Skeletal muscle satellite cell (primary cell): Measurements from ENCODE around the gene EMC8.
"Not testable (repeated sequence)": the region's sequence is repeated elsewhere in the genome, so short reads cannot be mapped to it uniquely, and the experiment has no call there.

ENCODE experiments used
- H3K27me3 ChIP-seq: 2 replicates; pipeline ENCODE4 v1.7.0; 2013; ENCODE audit warnings: low read length; ENCODE audit not compliant: control insufficient read depth, insufficient read depth
- H3K36me3 ChIP-seq: 2 replicates; pipeline ENCODE4 v1.7.0; 2013; ENCODE audit warnings: mild to moderate bottlenecking, control low read depth, low read length; ENCODE audit not compliant: insufficient read depth
- H3K4me1 ChIP-seq: 2 replicates; pipeline ENCODE4 v1.7.0; 2013; ENCODE audit warnings: low read length; ENCODE audit not compliant: control insufficient read depth, insufficient read depth
- H3K4me2 ChIP-seq: 2 replicates; pipeline ENCODE4 v1.7.0; 2013; ENCODE audit warnings: mild to moderate bottlenecking, low read length
- H3K4me3 ChIP-seq: 2 replicates; pipeline ENCODE4 v1.7.0; 2013; ENCODE audit warnings: low read length
- H3K9ac ChIP-seq: 2 replicates; pipeline ENCODE4 v1.7.0; 2013; ENCODE audit warnings: mild to moderate bottlenecking, low read depth, low read length, moderate library complexity
- H3K9me3 ChIP-seq: replicated peaks from 2 replicates; pipeline ENCODE4 v1.7.0; 2013; ENCODE audit warnings: mild to moderate bottlenecking, control low read depth, low read length

The EMC8 gene

GRCh38 chr16:85840801-85841200, 41.5 kb upstream of the EMC8 start:
- H3K4me2 ChIP-seq, result no peak overlapping the region
- no peaks in the 10 kb centered on the region for H3K4me1 ChIP-seq
- no peaks in the 10 kb centered on the region for H3K36me3 ChIP-seq
- H3K27me3 ChIP-seq, result no peaks in the 10 kb centered on the region
- H3K9me3 ChIP-seq, result no peaks in the 10 kb centered on the region
- no peak overlapping the region for H3K9ac ChIP-seq
- no peak overlapping the region for H3K4me3 ChIP-seq

DNA sequence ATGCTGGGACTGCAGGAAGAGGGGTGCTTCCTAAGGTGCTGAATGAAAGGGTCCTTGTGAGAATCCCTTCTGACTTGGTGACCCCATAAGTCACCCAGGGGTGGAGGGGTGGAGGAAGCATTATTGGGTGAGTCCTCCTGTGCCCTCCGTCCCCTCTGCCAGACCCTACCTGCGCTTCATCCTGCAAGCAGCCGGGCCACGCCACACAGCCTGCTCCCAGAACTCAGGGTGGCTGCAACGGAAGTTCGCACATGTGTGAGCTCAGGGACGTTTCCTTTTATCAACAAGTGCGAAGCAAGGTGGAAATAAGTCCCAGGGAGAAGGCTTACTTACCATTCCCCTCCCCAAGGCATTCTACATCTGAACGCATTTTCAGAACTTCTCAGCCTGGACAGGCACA, 41.1 kb upstream of the EMC8 start:
- Histone ChIP-seq H3K4me3 (no peak overlapping the region), H3K4me2 (no peak overlapping the region), H3K36me3 (no peaks in the 10 kb centered on the region), H3K9ac (no peak overlapping the region), H3K9me3 (no peaks in the 10 kb centered on the region), H3K27me3 (no peaks in the 10 kb centered on the region), H3K4me1 (no peaks in the 10 kb centered on the region)

DNA sequence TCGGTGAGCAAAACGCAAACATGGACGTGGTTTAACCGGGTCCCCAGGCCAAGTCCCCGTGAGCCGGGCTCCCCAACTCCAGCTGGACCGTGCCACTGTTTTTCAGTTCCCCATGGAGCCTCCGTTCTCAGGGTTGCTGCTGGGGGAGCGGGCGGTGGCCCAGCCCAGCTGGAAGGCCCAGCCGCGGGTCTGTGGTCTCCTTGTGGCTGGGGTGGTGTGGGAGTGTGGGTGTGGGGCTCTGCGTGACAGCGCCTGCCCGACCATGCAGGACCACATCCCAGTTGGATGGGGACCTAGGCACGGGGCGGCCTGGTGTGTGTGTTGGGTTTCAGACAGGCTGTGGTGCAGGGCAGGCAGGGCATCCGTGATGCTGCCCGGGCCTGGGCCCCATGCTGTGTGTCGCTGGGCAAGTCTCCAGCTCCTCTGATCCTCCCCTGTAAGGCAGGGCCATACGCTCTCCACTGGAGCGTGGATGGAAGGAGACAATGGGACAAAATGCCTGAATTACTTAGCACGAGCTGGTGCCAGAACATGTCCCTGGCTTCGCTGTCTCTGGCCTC, 40.4 kb upstream of the EMC8 start:
- no peaks in the 10 kb centered on the region for H3K9me3 ChIP-seq
- no peak overlapping the region for H3K4me3 ChIP-seq

GRCh38 chr16:85838876-85839585, 39.7 kb upstream of the EMC8 start:
- no peaks in the 10 kb centered on the region for H3K27me3 ChIP-seq
- no peaks in the 10 kb centered on the region for H3K36me3 ChIP-seq
- no peak overlapping the region for H3K9ac ChIP-seq
- H3K4me2 ChIP-seq, result no peak overlapping the region
- H3K4me3 ChIP-seq, result no peak overlapping the region
- no peaks in the 10 kb centered on the region for H3K9me3 ChIP-seq
- H3K4me1 ChIP-seq, result no peaks in the 10 kb centered on the region

More for the DNA sequence above, 40.4 kb upstream of the EMC8 start:
- no peak overlapping the region for H3K4me2 ChIP-seq
- H3K36me3 ChIP-seq, result no peaks in the 10 kb centered on the region
- no peaks in the 10 kb centered on the region for H3K4me1 ChIP-seq
- no peaks in the 10 kb centered on the region for H3K27me3 ChIP-seq
- no peak overlapping the region for H3K9ac ChIP-seq

GRCh38 chr16:85838381-85838780, 39.0 kb upstream of the EMC8 start:
- Histone ChIP-seq H3K4me2 (no peak overlapping the region), H3K4me1 (no peaks in the 10 kb centered on the region), H3K27me3 (no peaks in the 10 kb centered on the region), H3K36me3 (no peaks in the 10 kb centered on the region), H3K4me3 (no peak overlapping the region), H3K9me3 (no peaks in the 10 kb centered on the region), H3K9ac (no peak overlapping the region)

DNA sequence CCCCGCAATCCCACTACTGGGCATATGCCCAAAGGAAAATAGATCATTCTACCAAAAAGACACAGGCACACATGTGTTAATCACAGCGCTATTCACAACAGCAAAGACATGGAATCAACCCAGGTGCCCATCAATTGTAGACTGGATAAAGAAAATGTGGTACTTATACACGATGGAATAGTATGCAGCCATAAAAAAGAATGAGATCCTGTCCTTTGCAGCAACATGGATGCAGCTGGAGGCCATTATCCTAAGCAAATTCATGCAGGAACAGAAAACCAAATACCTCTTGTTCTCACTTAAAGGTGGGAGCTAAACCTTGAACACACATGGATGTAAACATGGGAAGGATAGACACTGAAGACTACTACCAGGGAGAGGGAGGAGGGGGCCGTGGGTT, 38.3 kb upstream of the EMC8 start:
- H3K9ac ChIP-seq, H3K27me3 ChIP-seq, H3K4me3 ChIP-seq, H3K9me3 ChIP-seq, H3K36me3 ChIP-seq, H3K4me1 ChIP-seq, H3K4me2 ChIP-seq: not testable (repeated sequence)

DNA sequence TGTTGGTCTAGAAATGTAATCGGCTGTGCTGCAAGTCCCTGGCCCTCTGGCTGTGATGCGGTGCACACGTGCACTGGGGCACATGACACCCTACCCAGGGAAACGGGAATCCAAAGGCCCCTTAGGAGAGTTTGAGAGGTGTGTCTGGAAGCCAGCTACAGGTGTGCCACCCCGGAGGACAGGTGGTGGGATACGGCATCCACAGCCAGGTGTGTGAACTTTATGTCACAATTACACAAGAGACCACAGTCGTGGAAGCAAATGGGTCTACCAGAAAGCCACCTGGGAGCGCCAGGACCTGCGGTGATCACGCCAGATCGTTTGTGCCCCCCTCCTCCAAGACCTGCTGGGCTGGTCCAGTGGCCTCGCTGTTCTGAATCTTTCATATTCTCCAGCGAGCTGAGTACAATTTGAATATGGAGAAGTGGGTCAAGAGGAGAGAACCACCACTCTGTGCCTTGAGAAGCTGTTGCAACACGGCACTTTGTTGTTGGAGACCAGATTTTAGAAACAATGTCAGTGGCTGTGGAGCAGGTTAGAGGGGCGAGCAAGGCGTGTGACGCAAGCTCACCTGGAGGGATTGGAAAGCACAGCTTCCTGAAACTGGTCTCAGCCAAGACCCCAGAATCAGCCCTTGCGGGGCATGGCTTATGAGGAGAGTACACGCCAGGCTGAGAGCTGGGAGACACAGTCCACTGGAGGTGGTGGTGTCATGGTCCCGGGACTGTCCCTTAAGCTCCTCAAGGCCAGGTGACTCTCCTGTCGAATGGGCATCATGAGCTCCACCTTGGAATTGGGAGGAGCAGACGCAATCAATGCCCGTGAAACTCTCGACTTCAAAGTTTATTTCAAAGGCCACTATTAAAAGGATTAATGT, 37.6 kb upstream of the EMC8 start:
- Histone ChIP-seq H3K4me3 (no peak overlapping the region), H3K4me2 (no peak overlapping the region), H3K4me1 (no peaks in the 10 kb centered on the region), H3K9me3 (no peaks in the 10 kb centered on the region), H3K36me3 (no peaks in the 10 kb centered on the region), H3K9ac (no peak overlapping the region), H3K27me3 (no peaks in the 10 kb centered on the region)

- no peaks in the 10 kb centered on the region for H3K4me1 ChIP-seq
- H3K9me3 ChIP-seq, result no peaks in the 10 kb centered on the region
- no peak overlapping the region for H3K4me2 ChIP-seq
- H3K27me3 ChIP-seq, result no peaks in the 10 kb centered on the region
- no peak overlapping the region for H3K9ac ChIP-seq
- H3K4me3 ChIP-seq, result no peak overlapping the region
- H3K36me3 ChIP-seq, result no peaks in the 10 kb centered on the region
These were observed 36.8 kb upstream of the EMC8 start for GRCh38 chr16:85835956-85836705.

GRCh38 chr16:85835227-85835751, 35.9 kb upstream of the EMC8 start:
- Histone ChIP-seq H3K4me2 (no peak overlapping the region), H3K36me3 (no peaks in the 10 kb centered on the region), H3K4me3 (no peak overlapping the region), H3K9ac (no peak overlapping the region), H3K9me3 (no peaks in the 10 kb centered on the region), H3K27me3 (no peaks in the 10 kb centered on the region), H3K4me1 (no peaks in the 10 kb centered on the region)

DNA sequence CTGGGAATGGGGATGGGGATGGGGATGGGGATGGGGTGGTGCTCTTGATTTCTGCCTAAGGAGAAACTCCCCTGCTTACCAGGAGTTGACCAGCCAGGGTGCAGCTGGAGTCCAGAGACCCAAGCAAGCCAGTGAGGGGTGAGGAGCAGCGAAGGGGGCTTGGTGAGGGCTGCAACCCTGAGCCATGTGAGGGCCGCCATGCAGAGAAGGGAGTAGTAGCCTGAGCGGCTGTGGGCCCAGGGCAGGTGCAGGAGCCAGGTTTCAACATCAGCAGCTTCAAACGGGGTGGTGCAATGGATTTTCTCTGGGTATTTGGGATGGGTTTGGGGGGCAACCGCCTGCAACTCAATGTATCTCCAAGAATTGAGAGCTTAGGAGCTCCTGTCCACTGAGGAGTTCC, 35.4 kb upstream of the EMC8 start:
- Histone ChIP-seq H3K9ac (no peak overlapping the region), H3K4me2 (no peak overlapping the region), H3K36me3 (no peaks in the 10 kb centered on the region), H3K9me3 (no peaks in the 10 kb centered on the region), H3K4me3 (no peak overlapping the region), H3K4me1 (no peaks in the 10 kb centered on the region), H3K27me3 (no peaks in the 10 kb centered on the region)
